Loucy (cell line): ENCODE data around the gene CD180.

Source experiments
- CTCF ChIP-seq: fragments of 200-600 bp; sonication (generic); conservative IDR thresholded peaks from 2 replicates; pipeline ENCODE4 v1.5.1; 2014; ENCODE audit warnings: mild to moderate bottlenecking, antibody characterized with exemption, low read length
- EZH2phosphoT487 ChIP-seq: fragments of 200-600 bp; IDR thresholded peaks from 2 replicates; pipeline ENCODE4 v1.6.1; 2018; ENCODE audit warnings: antibody characterized with exemption, mild to moderate bottlenecking, moderate library complexity, borderline replicate concordance

GRCh38 chr5:67181648-67182221, 14.9 kb downstream of the CD180 start:
- TF ChIP-seq CTCF = no peak
- no peak for TF ChIP-seq EZH2phosphoT487
